ENCODE results near the gene BOD1L1. TPM values are rescaled to one million over a fixed set of nuclear protein-coding genes. Genes with fewer than 3 reads are reported as not detected.

BOD1L1 gene
- polyA plus RNA-seq, 4 donors: 50.1 to 60.5 (median 56.3) TPM

- DNase-seq (ENCODE audit: low read depth in 4 of 4, low spot score in 3 of 4): no peak
Measured at GRCh38 chr4:13626492-13627177, 890 bp downstream of the BOD1L1 start.

GRCh38 chr4:13618212-13618806 lies 9.2 kb downstream of the BOD1L1 start:
- no peak for DNase-seq (ENCODE audit: low read depth in 4 of 4, low spot score in 3 of 4)

- DNase-seq (ENCODE audit: low read depth in 4 of 4, low spot score in 3 of 4): no peak
Measured at GRCh38 chr4:13617801-13618200, 9.7 kb downstream of the BOD1L1 start.

- no peak for DNase-seq (ENCODE audit: low read depth in 4 of 4, low spot score in 3 of 4)
Measured at GRCh38 chr4:13616597-13616996, 10.9 kb downstream of the BOD1L1 start.

GRCh38 chr4:13615161-13615560 lies 12.4 kb downstream of the BOD1L1 start:
- DNase-seq (ENCODE audit: low read depth in 4 of 4, low spot score in 3 of 4): no peak

GRCh38 chr4:13612569-13612968 lies 15.0 kb downstream of the BOD1L1 start:
- no peak for DNase-seq (ENCODE audit: low read depth in 4 of 4, low spot score in 3 of 4)

GRCh38 chr4:13611283-13611842 lies 16.2 kb downstream of the BOD1L1 start:
- no peak for DNase-seq (ENCODE audit: low read depth in 4 of 4, low spot score in 3 of 4)

- DNase-seq (ENCODE audit: low read depth in 4 of 4, low spot score in 3 of 4): no peak
Measured at GRCh38 chr4:13605330-13605729, 22.2 kb downstream of the BOD1L1 start.

- no peak for DNase-seq (ENCODE audit: low read depth in 4 of 4, low spot score in 3 of 4)
Measured at GRCh38 chr4:13601848-13602247, 25.7 kb downstream of the BOD1L1 start.

GRCh38 chr4:13601048-13601447 lies 26.5 kb downstream of the BOD1L1 start:
- DNase-seq (ENCODE audit: low read depth in 4 of 4, low spot score in 3 of 4): no peak

- DNase-seq (ENCODE audit: low read depth in 4 of 4, low spot score in 3 of 4): peak in 3 of 4 donors; percentile 3 to 12 (median 4)
Measured at GRCh38 chr4:13599159-13599558, 28.4 kb downstream of the BOD1L1 start.

- no peak for DNase-seq (ENCODE audit: low read depth in 4 of 4, low spot score in 3 of 4)
Measured at GRCh38 chr4:13597604-13598003, 29.9 kb downstream of the BOD1L1 start.

- no peak for DNase-seq (ENCODE audit: low read depth in 4 of 4, low spot score in 3 of 4)
Measured at GRCh38 chr4:13597141-13597540, 30.4 kb downstream of the BOD1L1 start.

- DNase-seq (ENCODE audit: low read depth in 4 of 4, low spot score in 3 of 4): no peak
Measured at GRCh38 chr4:13592220-13592619, 35.3 kb downstream of the BOD1L1 start.

GRCh38 chr4:13590766-13591165 lies 36.8 kb downstream of the BOD1L1 start:
- no peak for DNase-seq (ENCODE audit: low read depth in 4 of 4, low spot score in 3 of 4)

- DNase-seq (ENCODE audit: low read depth in 4 of 4, low spot score in 3 of 4): no peak
Measured at GRCh38 chr4:13588954-13589353, 38.6 kb downstream of the BOD1L1 start.

GRCh38 chr4:13584481-13584880 lies 43.0 kb downstream of the BOD1L1 start:
- DNase-seq (ENCODE audit: low read depth in 4 of 4, low spot score in 3 of 4): no peak

- no peak for DNase-seq (ENCODE audit: low read depth in 4 of 4, low spot score in 3 of 4)
Measured at GRCh38 chr4:13580036-13580435, 47.5 kb downstream of the BOD1L1 start.

- DNase-seq (ENCODE audit: low read depth in 4 of 4, low spot score in 3 of 4): no peak
Measured at GRCh38 chr4:13577660-13578059, 49.9 kb downstream of the BOD1L1 start.

GRCh38 chr4:13570916-13571315 lies 56.6 kb downstream of the BOD1L1 start:
- no peak for DNase-seq (ENCODE audit: low read depth in 4 of 4, low spot score in 3 of 4)

GRCh38 chr4:13567125-13567524 lies 60.4 kb downstream of the BOD1L1 start:
- no peak for DNase-seq (ENCODE audit: low read depth in 4 of 4, low spot score in 3 of 4)

GRCh38 chr4:13562876-13563275 lies 64.6 kb downstream of the BOD1L1 start:
- no peak for DNase-seq (ENCODE audit: low read depth in 4 of 4, low spot score in 3 of 4)
